ENCODE results near the gene FIGLA.

DNA sequence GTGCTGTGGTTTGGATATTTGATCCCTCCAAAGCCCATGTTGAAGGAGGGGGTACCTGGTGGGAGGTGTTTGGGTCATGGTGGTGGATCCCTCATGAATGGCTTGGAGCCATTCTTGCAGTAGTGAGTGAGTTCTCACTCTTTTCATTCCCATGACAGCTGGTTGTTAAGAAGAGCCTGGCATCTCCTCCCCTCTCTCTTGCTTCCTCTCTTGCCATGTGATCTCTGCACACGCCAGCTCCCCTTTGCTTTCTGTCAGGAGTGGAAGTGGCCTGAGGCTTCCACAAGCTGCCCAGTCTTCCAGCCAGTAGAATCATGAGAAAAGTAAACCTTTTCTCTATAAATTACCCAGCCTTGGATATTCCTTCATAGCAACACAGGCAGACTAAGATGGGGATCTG is 31.0 kb downstream of the FIGLA start:
- no peak for TF ChIP-seq SUZ12 (IDR thresholded peaks at IDR 0.05; ENCODE audit: low read length)
- no peak for TF ChIP-seq POLR2AphosphoS5 (IDR thresholded peaks at IDR 0.05; ENCODE audit: low read depth, low read length)
